NAMALWA (cell line): ENCODE measurements around the gene PITPNC1.
"Not testable (repeated sequence)": the region's sequence is repeated elsewhere in the genome, so short reads cannot be mapped to it uniquely, and the experiment has no call there.

Experiments
- DNase-seq: peaks from one replicate; pipeline ENCODE4 v3.0.0-alpha.2; 2015; ENCODE audit warnings: low spot score

Gene PITPNC1

DNA sequence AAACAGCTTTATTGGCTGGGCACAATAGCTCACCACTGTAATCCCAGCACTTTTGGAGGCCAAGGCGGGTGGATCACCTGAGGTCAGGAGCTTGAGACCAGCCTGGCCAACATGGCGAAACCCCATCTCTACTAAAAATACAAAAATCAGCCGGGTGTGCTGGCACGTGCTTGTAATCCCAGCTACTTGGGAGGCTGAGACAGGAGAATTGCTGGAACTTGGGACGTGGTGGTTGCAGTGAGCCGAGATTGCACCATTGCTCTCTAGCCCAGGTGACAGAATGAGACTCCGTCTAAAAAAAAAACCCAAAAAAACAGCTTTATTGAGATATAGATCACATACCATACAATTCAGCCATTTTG lies 274.1 kb downstream of the PITPNC1 start:
- DNase-seq: not testable (repeated sequence)

DNA sequence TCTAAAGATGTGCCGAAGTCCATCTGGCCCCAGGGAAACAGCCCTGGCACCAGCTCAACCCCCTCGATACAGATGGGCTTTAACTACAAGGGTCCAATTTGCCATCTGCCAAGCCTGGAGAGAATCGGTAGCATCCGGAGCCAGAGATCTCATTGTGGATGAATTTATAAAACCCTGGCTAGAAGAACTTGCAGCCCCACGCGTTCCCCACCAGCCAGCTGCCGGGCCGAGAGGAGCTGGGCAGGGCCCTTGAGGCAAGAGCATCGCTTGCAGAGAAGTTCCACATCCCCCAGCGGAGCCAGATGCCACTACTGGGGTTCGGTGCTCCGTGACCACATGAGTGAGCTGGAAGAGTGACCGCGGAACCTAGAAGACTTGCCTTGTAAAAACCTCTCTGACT lies 275.4 kb downstream of the PITPNC1 start:
- no peak for DNase-seq

- no peak for DNase-seq
Observed at GRCh38 chr17:67655478-67656148, 278.5 kb downstream of the PITPNC1 start.

DNA sequence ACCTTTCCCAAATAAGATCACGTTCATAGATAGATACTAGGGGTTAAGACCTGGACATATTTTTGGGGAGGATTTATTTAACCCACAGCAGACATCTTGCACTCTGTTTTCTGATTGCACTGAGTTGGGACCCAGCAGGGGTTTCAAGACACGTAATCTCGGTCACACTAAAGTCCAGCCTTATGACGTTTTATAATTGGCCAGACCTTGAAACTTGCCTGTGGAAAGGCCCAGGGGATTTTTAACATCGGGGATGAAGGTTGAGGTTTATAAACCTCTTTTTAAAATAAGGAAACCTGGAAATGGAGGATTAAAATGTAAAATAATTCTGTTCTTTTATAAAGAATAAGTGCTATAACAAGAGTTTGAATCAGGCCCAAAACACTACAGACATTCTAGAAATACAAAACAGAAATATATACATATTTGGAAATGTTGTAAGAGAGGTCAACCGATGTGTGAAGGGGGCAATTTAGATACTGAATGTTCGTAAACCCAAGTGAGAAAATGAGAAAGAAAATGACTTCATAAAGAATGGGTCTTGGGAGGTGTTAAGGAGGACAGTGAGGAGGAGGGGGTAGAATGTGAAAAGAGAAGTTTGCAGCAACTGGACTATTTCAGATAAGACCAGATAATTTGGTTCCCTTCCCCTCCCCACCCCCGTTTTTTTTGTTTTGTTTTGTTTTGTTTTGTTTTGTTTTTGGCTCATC lies 279.6 kb downstream of the PITPNC1 start:
- DNase-seq: no peak

DNA sequence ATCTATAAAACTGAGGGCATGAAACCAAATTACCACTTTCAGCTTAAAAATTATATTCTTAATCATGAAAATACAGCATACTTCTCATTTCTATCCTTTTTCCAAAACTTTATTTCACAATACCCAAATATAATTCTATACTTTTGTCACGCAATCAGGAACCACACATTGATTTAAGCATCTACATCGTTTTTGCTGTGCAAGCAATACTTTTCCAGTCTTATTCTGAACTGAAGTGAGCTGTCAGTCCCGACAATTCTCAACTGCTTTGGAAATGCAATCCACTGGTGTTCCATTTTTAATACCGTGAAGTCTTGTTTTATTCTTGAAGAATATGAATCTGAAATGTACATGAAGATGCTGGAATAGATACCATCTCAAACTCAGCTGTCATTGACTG lies 280.5 kb downstream of the PITPNC1 start:
- no peak for DNase-seq

GRCh38 chr17:67658265-67658664 lies 281.2 kb downstream of the PITPNC1 start:
- no peak for DNase-seq

DNA sequence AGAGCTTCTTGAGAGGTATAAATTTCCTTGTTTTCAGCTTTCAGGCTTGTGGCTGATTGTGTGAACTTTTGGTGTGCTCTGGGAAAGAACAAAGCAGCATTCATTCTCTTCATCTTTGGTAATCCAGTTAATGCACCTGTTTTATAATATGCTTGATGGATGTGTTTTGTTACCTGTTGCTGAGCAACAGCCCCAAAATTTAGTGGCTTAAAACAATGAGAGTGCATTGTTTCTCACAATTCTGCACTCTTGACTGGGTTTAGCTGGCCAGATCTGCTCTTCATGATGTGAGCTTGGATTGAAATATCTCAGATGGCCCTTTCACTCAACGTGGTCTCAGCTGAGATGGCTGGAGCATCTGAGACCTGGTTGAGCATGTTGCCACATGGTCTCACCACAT lies 281.9 kb downstream of the PITPNC1 start:
- peak; percentile 18 for DNase-seq

DNA sequence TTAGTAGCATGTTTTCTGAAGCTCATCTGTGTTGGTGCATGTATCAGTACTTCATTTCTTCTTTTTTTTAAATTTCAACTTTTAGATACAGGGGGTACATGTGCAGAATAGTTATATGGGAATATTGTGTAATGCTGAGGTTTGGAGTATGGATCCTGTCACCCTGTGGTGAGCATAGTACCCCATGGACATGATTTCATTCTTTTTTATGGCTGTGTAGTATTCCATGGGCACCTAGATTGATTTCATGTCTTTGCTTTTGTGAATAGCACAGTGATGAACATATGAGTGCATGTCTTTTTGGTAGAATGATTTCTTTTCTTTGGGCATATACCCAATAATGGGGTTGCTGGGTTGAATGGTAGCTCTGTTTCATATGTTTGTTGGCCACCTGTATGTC lies 285.6 kb downstream of the PITPNC1 start:
- DNase-seq: no peak

GRCh38 chr17:67663457-67663856 lies 286.4 kb downstream of the PITPNC1 start:
- peak; percentile 39 for DNase-seq

DNA sequence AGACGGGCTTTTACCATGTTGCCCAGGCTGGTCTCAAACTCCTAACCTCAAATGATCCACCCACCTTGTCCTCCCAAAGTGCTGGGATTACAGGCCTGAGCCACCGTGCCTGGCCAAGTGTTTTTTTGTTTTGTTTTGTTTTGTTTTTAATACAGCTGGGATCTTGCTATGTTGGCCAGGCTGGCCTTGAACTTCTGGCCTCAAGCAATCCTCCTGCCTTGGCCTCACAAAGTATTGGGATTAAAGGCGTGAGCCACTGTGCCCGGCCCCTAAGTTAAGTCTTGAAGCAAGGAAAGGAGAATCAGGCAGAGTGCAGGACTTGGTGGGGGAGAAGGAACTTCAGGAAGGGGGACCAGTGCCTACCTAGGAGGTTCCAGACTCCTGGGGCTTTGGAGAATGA lies 288.9 kb downstream of the PITPNC1 start:
- DNase-seq: no peak

GRCh38 chr17:67666710-67667109 lies 289.6 kb downstream of the PITPNC1 start:
- DNase-seq: no peak

DNA sequence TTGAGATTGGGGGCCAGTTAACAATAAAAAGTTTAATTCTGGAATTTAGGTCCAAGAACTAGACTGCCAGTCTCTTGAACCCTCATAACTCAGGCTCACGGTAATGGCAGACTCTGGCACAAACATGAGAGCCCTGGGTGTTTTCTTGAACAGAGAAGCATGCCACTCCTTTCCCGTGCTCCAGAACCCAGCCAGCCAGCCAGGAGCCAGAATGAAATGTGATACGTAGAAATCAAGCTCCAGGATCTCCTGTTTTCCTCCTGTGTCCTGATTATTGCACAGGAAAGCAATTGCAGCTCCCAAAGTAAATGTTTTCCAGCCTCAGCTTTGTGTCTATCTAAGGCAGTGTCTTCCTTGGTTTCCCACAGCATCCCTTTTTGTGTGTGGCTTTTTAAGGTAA lies 294.4 kb downstream of the PITPNC1 start:
- no peak for DNase-seq

GRCh38 chr17:67672592-67673335 lies 295.7 kb downstream of the PITPNC1 start:
- no peak for DNase-seq

- DNase-seq: no peak
Observed at GRCh38 chr17:67675481-67675880, 298.4 kb downstream of the PITPNC1 start.

DNA sequence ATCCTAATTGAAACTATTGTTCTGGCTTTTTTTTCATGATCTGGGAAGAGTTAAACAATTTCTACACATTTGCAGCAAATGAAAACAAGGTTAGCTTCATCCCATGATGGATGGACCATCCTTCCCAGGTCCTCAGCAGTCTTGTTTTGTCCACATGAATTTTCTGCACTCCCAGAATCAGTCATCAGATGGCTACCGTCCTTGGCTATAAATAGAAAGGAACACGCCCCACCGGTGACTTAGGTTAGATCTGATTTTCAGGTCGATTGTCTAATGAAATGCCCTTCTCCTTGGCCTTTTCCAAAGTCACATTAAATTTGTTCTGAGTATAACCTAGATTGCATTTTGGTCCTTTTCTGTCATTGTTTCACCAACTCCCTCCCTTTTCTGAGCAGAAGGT lies 299.2 kb downstream of the PITPNC1 start:
- DNase-seq: no peak

GRCh38 chr17:67678414-67678813 lies 301.3 kb downstream of the PITPNC1 start:
- DNase-seq: no peak

DNA sequence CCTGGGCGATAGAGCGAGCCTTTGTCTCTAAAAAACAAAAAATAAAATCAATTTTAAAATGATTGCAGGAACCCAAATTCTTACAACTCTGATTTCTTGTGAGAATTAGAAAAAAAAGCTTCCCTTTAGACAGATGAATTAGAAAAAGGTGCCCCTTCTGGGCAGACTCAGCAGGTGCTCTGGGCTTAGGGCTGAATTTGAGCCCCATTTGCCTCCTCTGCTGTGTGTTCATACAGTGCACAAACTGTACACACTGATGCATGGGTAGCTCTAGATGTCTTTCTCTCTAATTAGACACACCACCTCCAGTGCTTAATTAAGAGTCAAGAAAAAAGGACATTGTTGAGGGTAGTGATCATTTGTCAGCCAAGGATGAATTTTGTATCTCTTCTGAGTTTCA lies 302.1 kb downstream of the PITPNC1 start:
- no peak for DNase-seq

DNA sequence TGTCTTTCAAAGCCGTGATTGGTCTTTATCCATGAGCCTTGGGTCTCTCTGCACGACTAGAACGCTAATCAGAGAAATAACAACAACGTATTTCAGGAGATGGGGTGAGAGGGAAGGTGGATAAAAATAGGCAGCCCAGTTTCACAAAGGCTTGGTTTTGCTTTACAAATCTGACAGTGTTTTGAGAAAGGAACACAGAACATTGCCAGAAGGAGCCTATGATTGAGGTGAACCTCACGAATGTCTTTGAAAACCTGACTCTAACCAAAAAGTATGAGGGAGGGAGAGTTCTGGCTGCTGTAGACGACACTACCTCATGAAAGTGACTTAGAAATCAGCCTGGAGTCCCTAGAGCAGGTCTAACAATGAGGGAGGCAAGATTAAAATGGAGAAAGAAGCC lies 302.6 kb downstream of the PITPNC1 start:
- DNase-seq: no peak

- no peak for DNase-seq
Observed at GRCh38 chr17:67680445-67681224, 303.6 kb downstream of the PITPNC1 start.

- DNase-seq: no peak
Observed at GRCh38 chr17:67682196-67682595, 305.1 kb downstream of the PITPNC1 start.

DNA sequence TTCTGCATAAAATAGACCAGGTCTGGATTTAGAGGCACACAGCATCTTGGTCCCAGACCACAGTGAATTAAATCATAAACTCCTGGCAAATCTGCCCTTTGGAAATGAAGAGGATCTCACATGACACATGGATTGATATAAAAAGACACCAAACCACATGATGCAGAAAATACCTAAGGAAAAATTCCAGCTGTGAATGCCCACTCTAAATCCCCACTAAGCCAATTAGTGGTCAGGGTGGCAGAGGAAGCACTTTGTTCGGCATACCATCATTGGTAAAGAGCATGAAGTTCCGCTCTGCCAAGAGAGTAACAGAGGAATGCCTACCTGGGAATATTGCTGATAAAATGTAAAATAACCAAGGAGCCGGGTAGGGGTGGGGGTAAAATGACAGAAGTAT lies 308.3 kb downstream of the PITPNC1 start:
- no peak for DNase-seq

DNA sequence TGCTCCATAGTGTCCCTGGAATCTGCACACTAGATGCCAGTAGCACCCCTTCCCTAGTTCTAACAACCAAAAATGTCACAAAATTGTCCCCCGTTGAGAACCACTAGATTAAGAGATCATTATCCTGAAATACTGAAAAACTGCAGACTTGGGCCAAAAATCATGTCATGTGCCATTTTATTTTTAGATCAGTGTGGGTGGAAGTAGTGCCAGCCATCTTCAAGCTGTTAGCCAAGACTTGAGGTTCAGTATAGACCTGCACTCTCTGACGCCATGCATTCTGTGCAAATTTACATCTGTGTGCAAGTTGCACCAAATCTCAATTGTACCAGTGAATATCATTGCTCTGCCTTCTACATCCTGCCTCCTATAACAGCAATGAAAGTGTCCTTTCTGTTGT lies 309.2 kb downstream of the PITPNC1 start:
- no peak for DNase-seq

GRCh38 chr17:67687511-67687910 lies 310.4 kb downstream of the PITPNC1 start:
- no peak for DNase-seq
